HG02884 (cell line): Measurements from ENCODE around the gene NR3C2.

Experiments
- ATAC-seq: cut with Tn5 transposase; IDR thresholded peaks from one replicate; pipeline ENCODE4 v1.9.1; 2021; ENCODE audit warnings: mild to moderate bottlenecking, moderate library complexity; ENCODE audit not compliant: unreplicated experiment

The NR3C2 gene

DNA sequence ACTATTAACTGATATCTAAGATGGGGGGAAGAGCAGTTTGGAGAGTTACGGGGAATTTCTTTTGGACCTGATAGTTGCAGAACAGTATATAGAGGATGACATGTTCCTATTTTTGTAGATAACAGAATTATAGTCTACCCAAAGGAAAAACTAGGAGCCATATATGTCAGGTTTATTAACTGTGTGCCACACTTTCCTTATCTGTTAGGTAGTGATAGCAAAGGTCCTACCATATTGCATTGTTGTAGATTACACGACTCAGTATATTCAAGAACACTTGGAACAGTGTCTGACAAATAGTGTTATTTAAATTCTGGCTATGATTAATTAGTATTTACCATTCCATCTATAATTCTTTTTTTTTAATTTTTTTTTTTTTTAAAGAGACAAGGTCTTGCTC, 175.3 kb downstream of the NR3C2 start:
- no peak for ATAC-seq

DNA sequence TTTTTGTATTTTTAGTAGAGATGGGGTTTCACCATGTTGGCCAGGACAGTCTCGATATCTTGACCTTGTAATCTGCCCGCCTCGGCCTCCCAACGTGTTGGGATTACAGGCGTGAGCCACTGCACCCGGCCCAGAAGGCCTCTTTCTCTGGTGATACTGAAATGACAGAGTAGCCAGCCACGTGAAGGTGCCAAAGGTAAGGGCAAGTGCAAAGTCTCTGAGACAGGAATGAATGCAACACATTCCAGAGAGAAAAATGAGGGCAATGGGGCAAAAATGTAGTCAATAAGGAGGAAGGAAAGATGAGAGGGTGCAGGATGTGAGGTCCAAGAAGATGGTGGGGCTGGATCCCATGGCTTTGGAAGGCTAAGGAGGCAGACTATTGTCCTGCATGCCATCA, 176.0 kb downstream of the NR3C2 start:
- no peak for ATAC-seq

DNA sequence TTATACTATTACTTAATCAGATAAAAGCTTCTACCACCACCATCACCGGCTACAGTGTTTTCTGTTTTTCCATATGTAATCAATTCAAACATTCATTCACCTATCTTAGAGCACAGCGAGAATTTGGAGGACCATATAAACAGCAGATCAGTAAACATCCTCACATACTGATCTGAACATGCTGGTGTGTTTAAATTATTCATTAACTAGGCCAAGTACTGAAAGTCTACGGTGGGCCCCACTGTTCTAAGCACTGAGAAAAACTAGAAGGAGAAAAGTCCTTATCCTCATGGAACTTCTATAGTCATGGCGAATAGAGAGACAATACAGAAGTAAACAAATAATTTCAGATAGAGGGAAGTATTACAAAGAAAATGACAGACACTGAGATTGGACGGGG, 176.6 kb downstream of the NR3C2 start:
- ATAC-seq, result no peak

DNA sequence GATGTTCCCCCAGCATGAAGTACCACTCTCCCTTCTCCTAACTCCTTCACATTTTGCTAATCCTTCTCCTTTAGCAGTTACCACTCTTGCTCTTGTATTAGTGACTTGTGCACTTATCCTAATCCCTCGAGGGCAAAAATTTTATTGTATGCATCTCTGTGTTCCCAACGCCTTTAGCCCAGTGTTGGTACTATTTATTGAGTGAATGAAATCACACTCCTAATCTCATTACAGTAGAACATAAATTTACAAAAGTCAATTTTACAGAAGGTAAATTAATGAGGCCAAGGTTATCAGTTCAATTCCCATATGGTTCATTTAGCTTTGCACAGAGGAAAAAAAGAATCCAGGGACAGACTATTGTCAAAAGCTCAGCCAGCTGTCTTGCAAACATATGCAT, 178.4 kb downstream of the NR3C2 start:
- ATAC-seq, result no peak

DNA sequence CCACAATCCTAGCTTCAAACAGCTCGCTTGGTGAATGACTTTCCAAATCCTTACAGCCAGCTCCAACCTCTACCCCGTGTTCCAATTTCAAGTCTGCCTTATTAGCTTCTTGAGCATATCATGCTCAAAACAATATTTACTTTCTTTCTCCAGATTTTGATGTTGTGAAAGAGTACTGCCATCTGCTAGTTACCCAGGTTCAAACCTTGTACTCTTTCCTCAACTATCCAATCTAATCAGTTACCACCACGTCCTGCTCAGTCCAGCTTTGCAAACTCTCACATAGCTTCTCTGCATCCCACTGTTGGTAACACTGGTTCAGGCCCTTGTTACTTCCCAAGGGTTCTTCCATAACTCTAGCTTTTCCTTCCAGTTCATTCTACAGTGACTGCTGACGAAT, 179.1 kb downstream of the NR3C2 start:
- no peak for ATAC-seq

DNA sequence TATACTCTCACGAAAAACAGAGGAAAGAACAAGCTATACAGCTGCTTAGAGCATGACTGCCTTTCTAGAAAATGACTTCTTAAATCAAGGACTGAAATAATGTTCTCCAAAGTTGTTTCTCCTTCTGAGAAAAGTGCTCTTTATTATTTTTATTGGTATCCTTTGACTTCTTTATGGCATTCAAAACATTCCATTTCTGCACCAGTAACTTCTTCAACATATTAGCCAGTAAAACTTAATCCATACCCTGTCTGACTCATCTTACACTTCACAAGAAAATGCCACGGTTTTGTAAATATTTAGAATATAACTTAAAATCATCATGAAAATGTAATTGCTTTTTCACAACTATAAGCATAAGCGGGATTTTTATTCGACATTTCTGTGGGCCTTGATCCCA, 180.4 kb downstream of the NR3C2 start:
- ATAC-seq, result no peak

DNA sequence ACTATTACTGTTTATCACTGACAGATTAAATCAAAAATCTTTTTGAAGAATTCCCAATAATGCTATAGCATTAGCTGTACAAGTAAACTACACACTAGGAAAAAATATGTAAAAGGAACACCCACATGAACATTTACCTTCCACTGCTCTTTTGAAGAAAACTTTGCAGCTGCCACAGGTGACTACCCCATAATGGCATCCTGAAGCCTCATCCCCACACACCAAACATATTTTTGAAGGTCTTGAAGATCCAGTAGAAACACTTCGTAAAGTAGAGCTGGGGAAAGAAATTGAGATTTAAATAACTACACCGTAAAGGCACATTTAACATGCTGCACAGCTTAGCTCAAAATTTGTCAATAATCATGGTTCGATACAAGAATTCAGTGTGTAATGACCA, 182.4 kb downstream of the NR3C2 start:
- no peak for ATAC-seq

DNA sequence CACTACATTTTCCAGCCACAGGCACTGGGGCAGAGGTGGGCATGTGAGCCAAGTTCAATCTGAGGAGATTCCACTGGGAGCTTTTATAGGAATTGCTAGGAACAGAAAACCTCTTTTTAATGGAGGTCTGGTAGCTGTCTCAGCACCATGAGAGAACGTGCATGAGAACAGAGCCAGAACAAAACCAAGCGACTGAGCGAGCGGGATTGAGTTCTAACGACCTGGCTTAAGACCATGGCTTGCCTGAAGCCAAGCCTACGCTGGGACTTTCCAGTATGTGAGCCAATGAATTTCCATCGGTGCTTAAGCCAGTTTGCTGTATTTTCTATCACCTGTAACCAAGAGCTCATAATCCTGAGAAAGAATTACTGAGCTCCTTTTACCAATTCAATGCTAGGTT, 183.7 kb downstream of the NR3C2 start:
- ATAC-seq, result no peak

DNA sequence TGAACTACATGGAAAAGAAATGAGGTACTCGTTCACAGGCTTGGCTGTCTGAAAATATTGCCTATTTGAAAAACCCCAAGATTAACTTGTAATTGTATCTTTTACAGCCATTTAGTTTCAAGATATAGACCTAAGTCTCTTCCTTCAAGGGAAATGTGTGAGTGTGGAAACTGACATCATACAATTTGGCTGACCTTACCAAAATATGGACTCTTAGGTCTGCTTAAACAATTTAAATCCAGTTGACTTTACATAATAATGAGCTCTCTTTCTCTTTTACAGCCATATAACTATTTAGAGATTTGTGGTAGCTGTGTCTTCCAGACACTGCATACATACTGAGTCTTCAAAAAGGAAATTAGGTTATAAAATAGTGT, 186.9 kb downstream of the NR3C2 start:
- ATAC-seq, result no peak

DNA sequence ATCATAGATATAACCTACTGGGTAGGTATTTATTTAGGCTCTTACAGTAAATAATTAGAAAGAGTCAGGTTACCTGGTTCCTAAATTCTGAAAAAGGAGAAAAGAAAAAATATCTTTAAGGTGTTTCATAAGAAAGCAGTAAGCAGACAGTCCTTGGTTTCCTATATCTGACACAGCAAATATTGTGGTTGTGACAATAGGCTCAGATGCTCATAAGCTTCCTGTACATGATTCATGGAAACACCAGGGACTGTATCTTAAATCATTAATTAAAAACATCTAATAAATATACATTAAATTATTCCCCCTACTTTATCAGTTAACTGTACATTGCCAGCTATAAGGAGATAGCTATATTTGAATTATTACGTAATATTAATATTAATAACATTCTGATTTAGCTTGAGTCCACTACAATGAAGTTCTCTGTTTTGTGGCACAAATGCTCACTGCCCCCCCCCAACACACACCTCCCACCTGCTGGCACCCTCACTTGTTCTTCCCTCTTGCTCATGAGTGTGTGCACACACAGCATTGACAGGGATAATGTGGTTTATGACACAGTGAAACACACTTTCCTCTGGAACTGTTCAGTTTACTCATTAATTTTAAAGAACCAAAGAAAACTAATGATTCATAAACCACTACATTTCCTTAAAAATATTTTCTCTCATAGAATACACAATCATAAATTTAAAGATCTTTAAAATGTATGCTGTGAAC, 187.4 kb downstream of the NR3C2 start:
- ATAC-seq, result no peak

DNA sequence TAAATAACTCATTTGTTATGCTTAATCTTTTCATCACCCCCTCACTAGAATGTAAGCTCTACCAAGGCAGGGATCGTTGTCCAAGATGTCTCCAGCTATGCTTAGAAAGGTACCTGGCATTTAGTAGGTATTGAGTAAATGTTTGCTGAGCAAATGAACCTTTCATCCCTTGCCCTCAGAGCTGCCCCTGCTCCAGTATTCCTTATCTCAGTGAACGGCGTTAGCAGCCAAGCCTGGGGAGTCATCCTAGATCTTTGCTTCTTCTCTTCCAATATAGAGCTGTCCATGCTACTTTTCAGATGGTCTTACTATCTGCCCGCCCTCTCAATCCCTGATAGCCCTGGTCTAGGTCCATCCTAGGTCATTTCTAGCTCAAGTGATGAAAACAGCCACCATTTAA, 188.4 kb downstream of the NR3C2 start:
- no peak for ATAC-seq

DNA sequence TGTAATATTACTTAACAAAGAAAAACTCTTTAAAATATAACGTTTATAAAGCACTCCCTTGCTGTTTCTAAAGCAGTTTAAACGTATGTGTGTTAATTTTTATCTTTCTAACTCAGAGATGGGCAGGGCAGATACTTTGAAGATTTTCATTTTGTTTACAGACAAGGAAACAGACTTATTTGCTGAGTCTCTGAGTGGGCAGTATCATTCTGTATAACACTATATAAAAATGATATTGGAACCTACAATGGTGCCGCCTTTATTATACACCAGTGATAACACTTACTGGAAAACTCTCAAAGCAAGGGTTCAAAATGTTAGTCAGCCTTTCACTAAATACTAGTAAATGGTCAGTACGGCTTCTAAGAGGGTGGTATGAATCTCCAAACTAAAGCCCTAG, 193.4 kb downstream of the NR3C2 start:
- ATAC-seq, result no peak

DNA sequence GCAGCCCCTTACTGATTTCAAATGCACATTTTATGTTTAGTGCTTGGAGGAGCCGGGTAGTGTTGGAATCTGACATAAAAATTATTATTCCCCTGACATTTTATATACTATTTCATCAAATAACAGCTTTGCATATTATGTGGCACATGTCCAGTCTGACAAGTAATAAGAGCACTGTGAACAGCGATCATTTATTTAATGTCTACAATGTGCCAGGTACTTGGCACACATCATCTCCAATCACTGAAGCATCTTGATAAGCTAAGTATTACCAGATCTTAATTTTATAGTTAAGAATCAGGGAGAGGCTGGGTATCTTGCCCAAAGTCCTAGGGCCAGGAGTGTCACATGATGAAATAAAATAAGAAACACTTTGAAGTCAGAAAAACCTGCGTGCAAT, 197.2 kb downstream of the NR3C2 start:
- no peak for ATAC-seq

DNA sequence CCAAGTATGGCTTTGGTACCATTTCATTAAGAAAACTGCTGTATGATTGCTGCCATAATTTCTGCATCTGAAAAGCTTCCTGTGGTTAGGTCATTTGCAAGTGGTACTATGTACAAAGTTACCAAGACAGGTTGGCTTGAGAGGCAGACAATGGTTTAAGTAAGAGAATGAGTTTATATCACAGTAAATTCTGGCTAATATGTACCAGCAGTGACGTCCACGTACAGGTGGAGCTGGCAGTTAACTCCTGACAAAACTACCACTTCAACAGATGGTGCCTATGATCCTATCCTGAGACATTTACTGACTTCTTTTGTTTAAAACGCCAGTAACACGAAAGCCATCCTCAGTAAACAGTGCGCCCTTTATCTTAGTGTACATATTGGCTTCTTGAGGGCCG, 198.4 kb downstream of the NR3C2 start:
- no peak for ATAC-seq

DNA sequence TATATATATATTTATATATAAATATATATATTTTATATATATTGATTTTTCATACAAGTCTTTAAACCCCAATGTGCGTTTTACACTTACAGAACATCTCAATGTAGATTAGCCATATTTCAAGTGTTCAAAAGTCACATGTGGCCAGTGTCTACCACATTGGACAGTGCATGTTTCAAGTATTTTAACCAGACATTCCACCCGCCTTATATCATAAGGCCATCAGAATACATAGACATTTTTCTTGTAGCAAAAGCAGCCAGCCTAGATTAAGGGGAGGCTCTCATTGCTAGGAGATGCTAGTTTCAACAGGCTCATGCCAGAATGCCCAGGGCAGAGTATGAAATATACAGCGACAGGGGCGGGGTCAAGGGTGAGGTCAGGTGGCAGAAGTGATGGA, 202.0 kb downstream of the NR3C2 start:
- ATAC-seq, result no peak

DNA sequence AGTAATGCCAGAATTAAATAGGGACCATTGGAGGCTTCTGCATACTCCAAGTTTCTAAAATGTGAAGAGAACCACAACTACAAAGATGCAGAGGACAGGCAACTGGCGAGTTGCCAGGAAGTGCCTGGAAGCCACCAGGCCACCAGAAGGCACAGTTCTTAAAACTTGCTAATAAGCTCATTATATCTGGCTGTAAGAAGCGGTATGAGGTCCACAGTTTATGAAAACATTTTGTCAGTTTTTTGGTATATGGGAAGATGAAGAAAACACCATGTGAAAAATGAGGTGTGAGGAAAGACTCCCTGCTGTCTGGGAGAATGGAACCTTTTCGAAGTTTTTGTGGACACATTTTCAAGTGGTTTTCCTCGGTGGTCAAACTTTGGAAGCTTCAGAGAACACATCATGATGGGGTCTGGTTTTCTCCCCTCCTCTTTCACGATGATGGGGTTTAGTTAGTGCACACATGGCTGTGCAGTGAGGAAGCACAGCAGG, 202.7 kb downstream of the NR3C2 start:
- ATAC-seq, result no peak

DNA sequence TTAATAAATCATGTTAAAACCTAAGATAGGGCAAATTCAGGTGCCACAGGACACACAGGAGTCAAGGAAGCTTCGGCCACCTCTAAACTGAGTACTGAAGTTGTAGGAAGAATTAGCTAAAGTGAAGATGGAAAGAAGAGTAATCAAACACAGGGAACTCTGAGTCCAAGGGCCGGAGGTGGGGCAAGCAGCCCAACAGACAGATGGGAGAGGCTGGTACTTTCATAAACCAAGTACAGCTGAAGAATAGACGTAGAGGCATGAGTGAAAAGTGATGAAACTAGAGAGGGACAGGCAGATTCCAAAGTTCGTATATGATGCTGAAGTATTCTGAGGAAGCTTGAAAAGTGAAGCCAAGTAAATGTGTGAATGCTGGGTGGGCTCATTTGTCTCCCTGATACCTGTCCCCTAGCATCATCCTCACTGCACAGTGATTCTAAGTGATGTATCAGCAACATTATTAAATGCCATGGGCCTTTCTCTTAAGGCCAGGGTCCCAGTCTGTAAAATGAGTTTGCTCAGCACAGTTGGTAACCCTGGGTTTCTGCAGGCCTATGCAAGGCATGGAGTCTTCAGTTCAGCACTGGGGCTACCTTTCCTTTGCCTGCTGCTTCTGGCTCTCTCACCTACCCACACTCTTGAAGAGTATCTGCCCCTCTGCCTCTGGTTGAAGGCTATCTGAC, 203.3 kb downstream of the NR3C2 start:
- no peak for ATAC-seq

DNA sequence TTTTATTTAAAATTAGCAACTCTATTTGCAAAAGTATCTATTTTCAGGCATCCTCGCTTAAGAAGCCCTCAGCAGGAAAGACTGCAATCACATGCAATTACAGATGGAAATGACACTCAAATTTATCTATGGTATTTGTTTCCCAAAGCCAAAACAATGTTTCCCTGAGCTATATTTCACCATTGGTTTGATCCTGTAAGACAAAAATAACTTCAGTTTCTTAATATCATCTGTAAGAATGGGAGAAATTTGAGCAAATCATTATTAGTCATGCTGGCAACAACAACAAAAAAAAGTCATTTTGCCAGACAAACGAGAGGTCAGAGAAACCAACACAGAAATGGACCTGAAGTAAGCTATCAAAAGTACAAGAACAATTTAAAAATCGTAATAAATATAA, 204.1 kb downstream of the NR3C2 start:
- no peak for ATAC-seq

DNA sequence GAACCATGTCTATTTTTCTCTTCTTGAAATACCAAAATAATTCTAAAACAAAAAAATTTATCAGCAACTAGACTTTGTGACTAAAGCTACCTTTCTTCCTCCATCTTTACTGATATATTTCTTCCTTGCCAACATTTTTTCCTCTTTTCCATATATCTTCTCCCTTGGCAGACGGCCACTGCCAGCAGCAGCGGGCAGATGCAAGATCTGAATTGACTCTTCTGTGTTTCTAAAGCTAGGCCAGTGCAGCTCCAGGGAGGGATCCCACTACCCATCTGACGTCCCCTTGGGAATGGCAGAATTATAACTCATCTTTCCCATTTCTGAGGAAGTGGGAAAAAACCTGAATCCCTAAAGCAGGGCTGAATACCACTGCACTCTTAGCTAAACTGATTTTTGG, 206.4 kb downstream of the NR3C2 start:
- no peak for ATAC-seq

DNA sequence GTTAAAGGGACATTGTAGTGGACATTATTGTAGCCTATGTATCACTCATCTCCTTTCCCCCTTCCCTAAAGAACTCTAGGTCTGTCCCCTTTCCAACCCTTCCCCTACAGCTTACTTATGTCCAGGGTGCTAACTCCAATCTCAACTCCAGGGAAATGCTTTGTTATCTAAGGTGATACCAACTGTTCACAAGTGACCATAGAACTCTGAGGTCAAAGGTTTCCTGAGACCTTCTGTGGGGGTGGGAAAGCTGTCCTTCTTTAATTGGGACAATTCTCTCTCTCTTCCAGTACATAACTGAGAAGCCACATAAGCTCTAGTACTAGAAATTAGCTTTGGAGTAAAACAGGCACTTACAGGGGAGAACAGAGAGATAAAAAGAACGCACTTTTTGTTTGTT, 212.4 kb downstream of the NR3C2 start:
- ATAC-seq, result no peak

DNA sequence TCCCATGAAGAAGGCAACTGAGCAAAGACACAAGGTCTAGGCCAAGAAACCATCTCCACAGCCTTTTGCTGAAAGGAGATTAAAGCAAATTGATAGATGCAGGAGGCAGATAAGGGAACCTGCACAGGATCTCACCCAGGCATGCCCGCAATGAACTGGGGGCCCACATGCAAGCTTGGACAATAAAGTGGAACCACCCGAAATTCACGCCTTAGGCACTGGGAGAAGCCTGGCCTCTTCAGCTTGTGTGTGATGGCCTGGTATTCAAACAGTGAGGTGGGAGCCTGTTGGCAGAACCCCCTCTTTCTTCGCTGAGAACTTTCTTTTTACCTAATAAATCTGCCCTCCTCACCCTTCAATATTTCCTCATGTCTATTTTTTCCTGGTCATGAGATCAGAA, 213.2 kb downstream of the NR3C2 start:
- ATAC-seq, result no peak

DNA sequence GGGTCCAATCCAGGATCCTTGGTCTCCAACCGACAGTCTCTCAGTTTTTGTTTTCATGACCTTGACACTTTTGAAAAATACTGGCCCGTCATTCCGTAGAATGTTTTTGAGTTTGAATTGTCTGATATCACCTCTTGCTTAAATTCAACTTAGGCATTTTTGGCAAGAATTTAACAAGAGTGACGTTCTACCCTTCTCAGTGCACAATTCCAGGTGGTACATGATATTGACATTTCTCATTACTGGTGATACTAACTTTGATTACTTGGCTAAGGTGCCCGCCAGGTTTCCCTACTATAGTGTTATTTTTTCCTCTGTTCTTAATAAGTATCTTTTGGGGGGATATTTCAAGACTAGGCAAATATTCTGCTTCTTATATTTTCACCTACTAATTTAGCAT, 215.1 kb downstream of the NR3C2 start:
- ATAC-seq, result no peak

DNA sequence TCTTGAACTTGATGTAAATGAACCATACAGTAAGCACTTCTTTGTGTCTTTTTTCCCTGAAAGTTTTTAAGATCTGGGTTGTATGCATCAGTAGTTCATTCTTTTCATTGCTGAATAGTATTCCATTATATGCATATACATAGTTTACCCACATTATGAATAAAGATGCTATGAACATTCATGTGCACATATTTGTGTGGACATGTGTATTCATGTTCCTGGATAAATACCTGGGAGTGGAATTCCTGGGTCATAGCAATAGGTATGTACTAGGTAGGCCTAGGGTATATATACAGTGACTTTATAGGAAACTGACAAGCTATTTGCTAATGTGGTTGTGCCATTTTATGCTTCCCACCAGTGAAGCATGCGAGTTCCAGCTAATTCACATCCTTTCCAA, 215.9 kb downstream of the NR3C2 start:
- no peak for ATAC-seq
